HEK293 (cell line): ENCODE results near the gene ATP5F1B.

Experiments
- ZNF311 ChIP-seq: fragments of 450-650 bp; formaldehyde crosslinking; IDR thresholded peaks from 2 replicates; pipeline ENCODE4 v1.5.1; 2017; ENCODE audit warnings: missing biosample characterization, missing genetic modification characterization, borderline replicate concordance
- TF ChIP-seq, protein P1 (sequence below): fragments of 450-650 bp; formaldehyde crosslinking; IDR thresholded peaks from 2 replicates; pipeline ENCODE4 v1.5.1; 2016; ENCODE audit warnings: missing biosample characterization, missing genetic modification characterization

- TF ChIP-seq, protein P1, sequence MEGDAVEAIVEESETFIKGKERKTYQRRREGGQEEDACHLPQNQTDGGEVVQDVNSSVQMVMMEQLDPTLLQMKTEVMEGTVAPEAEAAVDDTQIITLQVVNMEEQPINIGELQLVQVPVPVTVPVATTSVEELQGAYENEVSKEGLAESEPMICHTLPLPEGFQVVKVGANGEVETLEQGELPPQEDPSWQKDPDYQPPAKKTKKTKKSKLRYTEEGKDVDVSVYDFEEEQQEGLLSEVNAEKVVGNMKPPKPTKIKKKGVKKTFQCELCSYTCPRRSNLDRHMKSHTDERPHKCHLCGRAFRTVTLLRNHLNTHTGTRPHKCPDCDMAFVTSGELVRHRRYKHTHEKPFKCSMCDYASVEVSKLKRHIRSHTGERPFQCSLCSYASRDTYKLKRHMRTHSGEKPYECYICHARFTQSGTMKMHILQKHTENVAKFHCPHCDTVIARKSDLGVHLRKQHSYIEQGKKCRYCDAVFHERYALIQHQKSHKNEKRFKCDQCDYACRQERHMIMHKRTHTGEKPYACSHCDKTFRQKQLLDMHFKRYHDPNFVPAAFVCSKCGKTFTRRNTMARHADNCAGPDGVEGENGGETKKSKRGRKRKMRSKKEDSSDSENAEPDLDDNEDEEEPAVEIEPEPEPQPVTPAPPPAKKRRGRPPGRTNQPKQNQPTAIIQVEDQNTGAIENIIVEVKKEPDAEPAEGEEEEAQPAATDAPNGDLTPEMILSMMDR (tag by site-specific recombination), result no peak
- TF ChIP-seq ZNF311, result no peak
These were observed 9.7 kb downstream of the ATP5F1B start for GRCh38 chr12:56635806-56636674.
